Measurements from ENCODE around the gene PIGX. TPM values are rescaled to one million over a fixed set of nuclear protein-coding genes. Genes with fewer than 3 reads are reported as not detected.

Gene PIGX
- 23.6 and 24.9 TPM in 2 replicates for total RNA-seq (2012; rRNA removed)

- Histone ChIP-seq H3K27me3 (ENCODE audit: control insufficient read depth, insufficient read depth, low read length) (no peaks in the 10 kb centered on the region), H3K9ac (ENCODE audit: low read depth, low read length) (peak within 1 kb of the TSS; percentile 93), H3K36me3 (ENCODE audit: insufficient read depth, low read length) (no peaks in the 10 kb centered on the region), H3K4me2 (ENCODE audit: low read length) (peak within 1 kb of the TSS; percentile 100), H3K4me1 (ENCODE audit: control insufficient read depth, insufficient read depth, low read length) (peaks cover 12% of the 10 kb centered on the region), H3K4me3 (ENCODE audit: low read length) (peak within 1 kb of the TSS; percentile 100), H3K9me3 (replicated peaks; ENCODE audit: low read length) (no peaks in the 10 kb centered on the region)
These were observed at the start of gene PIGX, which contains the start of gene CEP19 for GRCh38 chr3:196711838-196712513. Gene PIGX (plus strand): TSS chr3:196712377. Gene CEP19 (minus strand): TSS chr3:196712250. CDS start chr3:196708657, 3,593 bp downstream.

GRCh38 chr3:196662711-196663571, 49.2 kb upstream of the PIGX start:
- Histone ChIP-seq H3K9me3 (replicated peaks; ENCODE audit: low read length) (no peaks in the 10 kb centered on the region), H3K4me3 (ENCODE audit: low read length) (no peak overlapping the region), H3K9ac (ENCODE audit: low read depth, low read length) (no peak overlapping the region), H3K4me1 (ENCODE audit: control insufficient read depth, insufficient read depth, low read length) (peaks cover 18% of the 10 kb centered on the region), H3K27me3 (ENCODE audit: control insufficient read depth, insufficient read depth, low read length) (peaks cover 3% of the 10 kb centered on the region), H3K36me3 (ENCODE audit: insufficient read depth, low read length) (no peaks in the 10 kb centered on the region), H3K4me2 (ENCODE audit: low read length) (no peak overlapping the region)

GRCh38 chr3:196666001-196666867, 45.9 kb upstream of the PIGX start:
- Histone ChIP-seq H3K4me1 (ENCODE audit: control insufficient read depth, insufficient read depth, low read length) (peaks cover 18% of the 10 kb centered on the region), H3K4me3 (ENCODE audit: low read length) (peak overlapping the region; percentile 3), H3K9ac (ENCODE audit: low read depth, low read length) (no peak overlapping the region), H3K9me3 (replicated peaks; ENCODE audit: low read length) (no peaks in the 10 kb centered on the region), H3K36me3 (ENCODE audit: insufficient read depth, low read length) (no peaks in the 10 kb centered on the region), H3K27me3 (ENCODE audit: control insufficient read depth, insufficient read depth, low read length) (peaks cover 16% of the 10 kb centered on the region), H3K4me2 (ENCODE audit: low read length) (peak overlapping the region; percentile 64)

GRCh38 chr3:196667056-196667825, 44.9 kb upstream of the PIGX start:
- Histone ChIP-seq H3K4me3 (ENCODE audit: low read length) (no peak overlapping the region), H3K9me3 (replicated peaks; ENCODE audit: low read length) (no peaks in the 10 kb centered on the region)

GRCh38 chr3:196670339-196670738, 41.8 kb upstream of the PIGX start:
- H3K36me3 ChIP-seq (ENCODE audit: insufficient read depth, low read length): no peaks in the 10 kb centered on the region
- no peaks in the 10 kb centered on the region for H3K9me3 ChIP-seq (replicated peaks; ENCODE audit: low read length)
- no peak overlapping the region for H3K4me2 ChIP-seq (ENCODE audit: low read length)
- peaks cover 19% of the 10 kb centered on the region for H3K27me3 ChIP-seq (ENCODE audit: control insufficient read depth, insufficient read depth, low read length)
- H3K9ac ChIP-seq (ENCODE audit: low read depth, low read length): no peak overlapping the region
- H3K4me1 ChIP-seq (ENCODE audit: control insufficient read depth, insufficient read depth, low read length): peaks cover 9% of the 10 kb centered on the region
- no peak overlapping the region for H3K4me3 ChIP-seq (ENCODE audit: low read length)

More at GRCh38 chr3:196667056-196667825, 44.9 kb upstream of the PIGX start:
- Histone ChIP-seq H3K9ac (ENCODE audit: low read depth, low read length) (no peak overlapping the region), H3K36me3 (ENCODE audit: insufficient read depth, low read length) (no peaks in the 10 kb centered on the region), H3K4me2 (ENCODE audit: low read length) (no peak overlapping the region), H3K27me3 (ENCODE audit: control insufficient read depth, insufficient read depth, low read length) (peaks cover 18% of the 10 kb centered on the region), H3K4me1 (ENCODE audit: control insufficient read depth, insufficient read depth, low read length) (peaks cover 18% of the 10 kb centered on the region)

- no peak overlapping the region for H3K9ac ChIP-seq (ENCODE audit: low read depth, low read length)
- H3K27me3 ChIP-seq (ENCODE audit: control insufficient read depth, insufficient read depth, low read length): peaks cover 39% of the 10 kb centered on the region
- no peak overlapping the region for H3K4me2 ChIP-seq (ENCODE audit: low read length)
These were observed 38.5 kb upstream of the PIGX start for GRCh38 chr3:196673632-196674031.

GRCh38 chr3:196677353-196677752, 34.8 kb upstream of the PIGX start:
- H3K9ac ChIP-seq (ENCODE audit: low read depth, low read length): no peak overlapping the region
- peaks cover 48% of the 10 kb centered on the region for H3K27me3 ChIP-seq (ENCODE audit: control insufficient read depth, insufficient read depth, low read length)
- no peaks in the 10 kb centered on the region for H3K9me3 ChIP-seq (replicated peaks; ENCODE audit: low read length)

More at GRCh38 chr3:196673632-196674031, 38.5 kb upstream of the PIGX start:
- no peaks in the 10 kb centered on the region for H3K4me1 ChIP-seq (ENCODE audit: control insufficient read depth, insufficient read depth, low read length)
- H3K36me3 ChIP-seq (ENCODE audit: insufficient read depth, low read length): no peaks in the 10 kb centered on the region
- no peaks in the 10 kb centered on the region for H3K9me3 ChIP-seq (replicated peaks; ENCODE audit: low read length)
- no peak overlapping the region for H3K4me3 ChIP-seq (ENCODE audit: low read length)

GRCh38 chr3:196677931-196678330, 34.2 kb upstream of the PIGX start:
- Histone ChIP-seq H3K9ac (ENCODE audit: low read depth, low read length) (no peak overlapping the region), H3K4me2 (ENCODE audit: low read length) (no peak overlapping the region), H3K27me3 (ENCODE audit: control insufficient read depth, insufficient read depth, low read length) (peaks cover 48% of the 10 kb centered on the region), H3K9me3 (replicated peaks; ENCODE audit: low read length) (no peaks in the 10 kb centered on the region), H3K4me1 (ENCODE audit: control insufficient read depth, insufficient read depth, low read length) (no peaks in the 10 kb centered on the region), H3K4me3 (ENCODE audit: low read length) (no peak overlapping the region), H3K36me3 (ENCODE audit: insufficient read depth, low read length) (no peaks in the 10 kb centered on the region)

More at GRCh38 chr3:196677353-196677752, 34.8 kb upstream of the PIGX start:
- H3K4me3 ChIP-seq (ENCODE audit: low read length): no peak overlapping the region
- H3K4me2 ChIP-seq (ENCODE audit: low read length): no peak overlapping the region
- H3K36me3 ChIP-seq (ENCODE audit: insufficient read depth, low read length): no peaks in the 10 kb centered on the region
- H3K4me1 ChIP-seq (ENCODE audit: control insufficient read depth, insufficient read depth, low read length): no peaks in the 10 kb centered on the region

- H3K9ac ChIP-seq (ENCODE audit: low read depth, low read length): no peak overlapping the region
- peaks cover 16% of the 10 kb centered on the region for H3K27me3 ChIP-seq (ENCODE audit: control insufficient read depth, insufficient read depth, low read length)
- H3K4me1 ChIP-seq (ENCODE audit: control insufficient read depth, insufficient read depth, low read length): peaks cover 17% of the 10 kb centered on the region
- H3K4me2 ChIP-seq (ENCODE audit: low read length): peak overlapping the region; percentile 65
- no peaks in the 10 kb centered on the region for H3K9me3 ChIP-seq (replicated peaks; ENCODE audit: low read length)
- no peaks in the 10 kb centered on the region for H3K36me3 ChIP-seq (ENCODE audit: insufficient read depth, low read length)
- H3K4me3 ChIP-seq (ENCODE audit: low read length): no peak overlapping the region
These were observed 27.4 kb upstream of the PIGX start for GRCh38 chr3:196684548-196685407.

- H3K4me3 ChIP-seq (ENCODE audit: low read length): no peak overlapping the region
- no peaks in the 10 kb centered on the region for H3K9me3 ChIP-seq (replicated peaks; ENCODE audit: low read length)
- no peaks in the 10 kb centered on the region for H3K36me3 ChIP-seq (ENCODE audit: insufficient read depth, low read length)
- H3K9ac ChIP-seq (ENCODE audit: low read depth, low read length): no peak overlapping the region
- peaks cover 8% of the 10 kb centered on the region for H3K27me3 ChIP-seq (ENCODE audit: control insufficient read depth, insufficient read depth, low read length)
- H3K4me1 ChIP-seq (ENCODE audit: control insufficient read depth, insufficient read depth, low read length): peaks cover 17% of the 10 kb centered on the region
- H3K4me2 ChIP-seq (ENCODE audit: low read length): no peak overlapping the region
These were observed 25.7 kb upstream of the PIGX start for GRCh38 chr3:196686436-196686835.

All from skeletal muscle satellite cell (primary cell).